Stimulated activated CD8-positive, alpha-beta memory T cell treated with anti-CD3 and anti-CD28 coated beads, Interleukin-12 subunit alpha, Interleukin-12 subunit beta, amount 100 ng/mL, for 24 hours (primary cell): ENCODE data around the gene LCN1.
"Not testable (repeated sequence)": the region's sequence is repeated elsewhere in the genome, so short reads cannot be mapped to it uniquely, and the experiment has no call there.

Experiments used
- DNase-seq: peaks from one replicate; pipeline ENCODE4 v3.0.0-alpha.2; 2020; ENCODE audit errors: extremely low read depth

LCN1 gene

DNA sequence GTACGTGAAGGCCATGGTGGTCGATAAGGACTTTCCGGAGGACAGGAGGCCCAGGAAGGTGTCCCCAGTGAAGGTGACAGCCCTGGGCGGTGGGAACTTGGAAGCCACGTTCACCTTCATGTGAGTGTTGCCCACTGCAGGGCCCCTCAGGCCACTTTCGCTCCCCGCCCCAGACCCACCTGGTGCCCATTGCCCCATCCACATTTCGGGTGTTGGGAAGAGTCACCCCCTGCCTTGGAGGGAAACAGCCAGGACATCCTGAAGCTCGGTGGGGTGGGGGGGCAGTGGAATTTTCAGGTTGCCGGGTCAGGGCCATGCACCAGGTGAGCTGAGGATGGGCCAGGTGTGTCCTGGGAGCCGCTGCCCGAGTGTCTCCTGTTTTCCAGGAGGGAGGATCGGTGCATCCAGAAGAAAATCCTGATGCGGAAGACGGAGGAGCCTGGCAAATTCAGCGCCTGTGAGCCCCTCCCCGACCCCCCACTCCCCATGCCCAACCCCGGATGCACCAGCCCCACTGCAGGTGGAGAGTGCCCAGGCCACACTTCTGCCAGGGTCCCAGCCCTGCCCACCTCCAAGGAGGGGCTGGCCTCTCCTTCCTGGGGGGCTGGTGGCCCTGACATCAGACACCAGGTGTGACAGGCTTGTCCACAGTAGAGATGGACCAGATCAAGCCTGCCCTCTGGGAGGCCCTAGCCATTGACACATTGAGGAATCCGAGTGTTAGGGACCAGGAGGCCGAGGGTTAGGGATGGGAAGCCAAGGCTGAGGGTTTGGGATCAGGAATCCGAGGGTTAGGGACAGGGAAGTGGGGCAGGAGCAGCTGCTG is 25.8 kb downstream of the LCN1 start:
- not testable (repeated sequence) for DNase-seq

DNA sequence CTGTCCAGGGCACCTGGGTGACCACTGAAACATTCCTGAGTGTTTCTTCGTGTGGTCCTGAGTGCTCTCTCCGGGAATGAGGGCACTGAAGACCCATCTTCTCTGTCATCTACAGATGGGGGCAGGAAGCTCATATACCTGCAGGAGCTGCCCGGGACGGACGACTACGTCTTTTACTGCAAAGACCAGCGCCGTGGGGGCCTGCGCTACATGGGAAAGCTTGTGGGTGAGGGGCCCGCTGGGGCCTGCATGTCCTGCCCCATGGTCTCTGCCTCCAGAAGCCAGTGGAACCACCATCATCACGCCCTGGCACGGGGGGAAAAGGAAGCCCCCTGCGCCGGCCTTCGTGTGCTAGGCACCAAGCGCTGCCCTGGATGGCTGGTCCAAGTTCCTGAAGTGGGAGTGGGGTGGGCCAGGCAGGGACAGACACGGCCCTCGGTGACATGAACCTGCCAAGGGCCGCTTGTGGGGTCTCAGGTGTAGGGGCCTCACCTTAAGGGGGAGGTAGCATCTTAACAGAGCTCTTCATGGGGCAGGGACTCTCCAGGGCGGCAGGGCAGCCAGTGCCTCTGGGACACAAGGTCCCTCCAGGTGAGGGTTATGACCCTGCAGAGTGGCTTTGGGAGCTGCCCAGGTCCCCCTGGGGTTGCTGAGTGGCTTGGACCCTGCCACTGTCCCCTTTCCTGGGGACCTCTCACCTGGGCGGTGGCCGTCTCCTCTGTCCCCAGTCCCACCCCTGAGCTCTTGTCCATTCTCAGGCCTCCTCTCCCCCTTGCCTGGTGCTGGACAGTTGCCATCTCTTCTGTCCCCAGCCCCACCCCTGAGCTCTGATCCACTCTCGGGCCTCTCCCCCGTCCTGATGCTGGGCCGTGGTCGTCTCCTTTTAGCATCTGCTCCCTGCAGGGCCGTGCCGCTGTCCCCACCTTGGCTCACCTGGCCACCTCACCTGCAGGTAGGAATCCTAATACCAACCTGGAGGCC is 26.8 kb downstream of the LCN1 start:
- no peak for DNase-seq

DNA sequence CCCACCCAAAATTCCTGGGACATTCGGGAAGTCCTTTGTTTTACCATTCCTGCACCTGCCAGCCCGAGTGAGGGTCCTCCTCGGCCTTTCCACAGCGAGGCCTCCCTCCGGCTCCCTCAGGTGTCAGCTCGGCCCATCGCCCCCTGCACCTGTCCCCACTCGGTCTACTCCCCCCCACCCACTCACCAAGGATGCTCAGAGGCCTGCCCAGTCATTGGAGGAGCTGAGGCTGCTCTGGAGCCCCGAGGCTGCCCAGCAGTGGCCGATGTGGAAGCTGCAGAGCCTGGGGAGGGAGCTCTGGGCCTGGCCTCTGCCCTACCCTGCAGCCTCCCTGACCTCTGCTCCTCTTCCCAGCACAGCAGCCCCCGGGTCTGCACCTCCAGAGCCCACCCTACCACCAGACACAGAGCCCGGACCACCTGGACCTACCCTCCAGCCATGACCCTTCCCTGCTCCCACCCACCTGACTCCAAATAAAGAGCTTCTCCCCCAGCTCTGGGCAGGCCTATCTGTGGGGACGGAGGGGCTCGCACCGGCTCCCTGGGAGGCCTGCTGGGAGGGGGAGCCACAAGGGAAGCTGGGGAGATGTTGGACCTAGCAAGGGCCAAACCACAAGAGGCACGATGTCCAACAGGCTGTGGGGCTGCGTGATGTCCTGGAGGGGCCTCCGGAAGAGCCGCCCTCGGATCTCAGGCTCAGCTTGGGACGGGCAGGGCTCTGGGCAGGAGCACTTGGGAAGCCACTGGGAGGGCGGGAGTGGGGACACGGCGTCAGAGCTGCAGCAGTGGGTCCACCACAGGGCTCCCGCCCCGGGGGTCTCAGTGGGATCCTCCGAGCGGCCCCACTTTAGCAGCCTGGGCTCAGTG is 28.5 kb downstream of the LCN1 start:
- DNase-seq = not testable (repeated sequence)

DNA sequence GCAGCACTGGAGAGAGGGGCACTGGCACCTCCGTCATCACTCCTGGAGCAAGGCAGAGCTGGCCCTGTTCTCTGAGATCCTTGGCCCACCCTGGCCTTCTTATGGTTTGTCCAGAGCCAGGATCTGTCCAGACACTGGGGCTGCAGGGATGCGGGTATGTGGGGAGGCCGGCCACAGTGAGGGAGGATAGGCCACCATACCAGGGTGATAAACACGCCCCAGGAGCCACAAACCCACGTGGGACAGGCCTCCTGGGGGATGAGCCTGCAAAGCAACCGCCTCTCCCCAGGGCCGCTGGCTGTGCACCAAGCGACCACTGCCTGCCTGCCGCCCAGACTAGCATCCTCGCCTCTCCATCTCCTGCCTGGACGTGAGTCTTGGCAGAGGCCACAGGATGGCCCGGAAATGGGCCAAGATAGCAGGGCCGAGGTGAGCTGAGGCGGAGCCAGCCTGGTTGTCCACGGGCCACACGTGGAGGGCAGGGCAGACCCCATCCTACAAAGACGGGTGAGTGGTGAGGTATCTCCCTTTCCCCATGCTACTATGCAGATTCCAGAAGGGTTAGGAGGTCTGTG is 29.2 kb downstream of the LCN1 start:
- DNase-seq = no peak

DNA sequence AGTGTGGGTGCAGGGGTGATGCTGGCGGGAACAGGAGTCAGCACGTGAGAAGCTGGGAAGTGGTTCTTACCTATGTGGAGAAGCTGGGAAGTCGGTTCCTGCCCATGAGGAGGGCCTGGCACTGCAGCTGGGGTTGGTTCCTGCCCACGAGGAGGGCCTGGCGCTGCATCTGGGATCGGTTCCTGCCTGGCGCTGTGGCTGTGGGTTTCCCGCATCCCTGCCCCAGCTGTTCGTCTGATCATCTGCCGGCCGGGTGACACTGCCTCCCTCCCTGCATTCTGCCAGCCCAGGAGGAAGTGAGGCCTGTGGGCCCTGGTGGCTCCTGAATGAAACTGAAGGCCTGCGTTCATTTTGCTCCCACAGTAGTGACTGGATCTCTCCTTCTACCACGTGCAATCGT is 29.8 kb downstream of the LCN1 start:
- DNase-seq = no peak

DNA sequence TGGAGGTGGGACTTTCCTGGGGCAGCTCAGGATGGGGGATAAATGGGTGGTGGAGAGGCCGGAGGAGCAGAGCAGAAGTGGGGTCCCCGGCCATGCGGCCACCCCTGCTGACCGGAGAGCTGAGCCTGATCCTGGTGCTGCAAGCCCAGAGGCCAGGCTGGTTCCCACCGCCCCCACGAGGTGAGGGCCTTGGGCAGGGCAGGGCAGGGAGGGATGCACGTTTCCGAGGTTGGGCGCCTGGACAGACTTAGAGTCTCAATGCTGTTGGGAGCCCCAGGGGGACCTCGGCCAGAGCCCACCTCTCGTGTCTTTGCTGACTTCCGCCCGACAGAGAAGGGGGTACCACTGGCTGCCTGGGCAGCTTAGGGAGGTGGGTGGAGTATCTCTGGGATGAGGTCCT is 30.2 kb downstream of the LCN1 start:
- no peak for DNase-seq

DNA sequence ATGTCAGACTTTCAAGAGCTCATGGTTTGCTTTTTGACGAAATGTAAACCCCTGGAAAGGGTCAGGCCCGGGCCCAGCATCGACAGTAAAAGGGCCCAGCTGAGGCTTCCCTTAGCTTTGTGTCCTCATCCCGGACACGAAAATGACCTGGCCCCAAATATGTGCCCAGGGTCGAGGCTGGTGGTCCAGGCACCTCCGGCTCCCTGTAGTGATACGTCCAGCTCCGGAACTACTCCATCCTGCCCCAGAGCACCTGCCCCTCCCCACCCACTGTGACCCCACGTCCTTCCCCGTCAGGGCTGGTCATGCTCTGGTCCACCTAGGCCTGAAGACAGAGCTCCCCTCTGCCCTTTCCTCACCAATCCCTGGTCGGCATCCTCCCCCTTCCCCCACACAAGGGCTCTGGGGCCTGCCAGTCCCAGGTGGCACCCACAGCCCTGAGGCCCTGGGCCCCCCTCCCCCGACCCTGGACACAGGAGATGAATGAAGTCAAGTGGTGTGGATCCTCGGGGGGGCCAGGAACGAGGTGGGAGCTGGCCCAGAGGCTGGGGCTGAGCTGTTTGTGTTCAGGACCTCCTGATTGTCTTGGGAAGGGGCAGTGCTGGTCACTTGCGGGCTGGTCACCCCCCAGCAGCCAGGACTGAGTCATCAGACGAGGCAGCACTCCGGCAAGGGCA is 30.9 kb downstream of the LCN1 start:
- no peak for DNase-seq

DNA sequence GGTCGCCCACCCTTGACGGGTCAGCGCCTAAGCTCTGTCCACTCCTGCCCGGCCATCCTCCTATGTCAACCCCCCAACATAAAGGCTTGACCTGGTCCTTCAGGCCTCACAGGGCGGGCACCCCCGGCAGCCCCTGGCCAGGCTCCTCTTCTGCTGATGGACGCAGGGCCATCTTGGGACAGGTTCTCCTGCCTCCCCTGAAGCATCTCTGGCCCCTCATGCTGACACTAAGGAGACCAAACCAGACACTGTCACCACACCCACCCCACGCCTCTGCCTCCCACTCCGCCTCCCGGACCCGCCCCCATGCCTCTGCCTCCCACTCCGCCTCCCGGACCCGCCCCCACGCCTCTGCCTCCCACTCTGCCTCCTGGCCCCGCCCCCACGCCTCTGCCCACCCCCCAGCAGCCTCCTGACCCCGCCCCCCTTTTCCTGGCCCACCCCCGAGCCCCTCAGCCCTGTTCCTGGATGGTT is 31.5 kb downstream of the LCN1 start:
- no peak for DNase-seq

DNA sequence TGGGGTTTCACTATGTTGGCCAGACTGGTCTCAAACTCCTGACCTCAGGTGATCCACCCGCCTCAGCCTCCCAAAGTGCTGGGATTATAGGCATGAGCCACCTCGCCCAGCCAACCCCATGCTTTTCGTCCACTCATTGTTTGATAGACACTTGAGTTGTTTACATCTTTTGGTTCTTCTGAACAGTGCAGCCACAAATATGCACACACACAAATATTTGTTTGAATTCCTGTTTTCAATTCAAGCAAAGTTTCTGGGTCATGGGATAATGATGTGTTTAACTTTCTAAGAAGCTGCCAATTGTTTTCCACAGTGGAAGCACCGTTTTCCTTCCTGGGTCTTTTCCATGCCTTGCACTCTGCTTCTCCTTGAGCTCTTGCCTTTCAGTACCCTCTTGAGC is 33.5 kb downstream of the LCN1 start:
- no peak for DNase-seq

DNA sequence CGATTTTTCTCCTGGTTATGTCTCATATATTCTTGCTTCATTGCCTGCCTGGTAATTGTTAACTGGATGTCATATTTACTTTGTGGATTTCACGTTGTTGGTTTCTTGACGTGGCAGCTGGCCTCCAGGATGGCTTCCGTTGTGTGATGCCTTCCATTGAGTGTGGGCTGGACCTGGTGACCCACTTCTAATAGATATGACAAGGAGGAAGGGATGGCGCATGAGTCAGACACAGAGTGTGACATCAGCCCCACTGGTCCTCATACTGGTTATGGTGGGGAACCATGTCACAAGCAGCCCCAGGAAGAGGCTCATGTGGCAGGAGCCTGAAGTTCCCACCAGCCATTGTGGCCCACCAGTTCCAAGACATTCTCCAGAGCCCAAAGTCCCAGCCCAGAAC is 34.0 kb downstream of the LCN1 start:
- no peak for DNase-seq

DNA sequence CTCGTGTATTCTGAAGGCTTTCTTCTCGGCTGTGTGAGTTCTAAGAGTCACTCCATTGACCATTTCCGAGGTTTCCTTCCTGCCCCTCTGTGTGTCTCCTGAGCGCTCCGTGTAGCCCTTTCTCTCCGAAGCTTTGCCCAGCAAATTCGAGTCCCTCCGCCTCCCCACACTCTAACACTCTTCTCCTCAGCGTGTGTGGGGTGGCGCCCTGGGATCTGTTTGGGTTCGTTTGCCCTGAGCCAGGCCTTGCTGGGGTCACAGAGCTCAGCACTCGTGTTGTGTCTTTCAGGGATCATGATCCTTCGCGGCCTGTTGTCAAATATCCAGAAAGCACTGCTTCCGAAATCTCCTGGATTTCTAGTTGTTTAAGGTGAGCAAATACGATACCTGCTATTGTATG is 34.7 kb downstream of the LCN1 start:
- DNase-seq = no peak

DNA sequence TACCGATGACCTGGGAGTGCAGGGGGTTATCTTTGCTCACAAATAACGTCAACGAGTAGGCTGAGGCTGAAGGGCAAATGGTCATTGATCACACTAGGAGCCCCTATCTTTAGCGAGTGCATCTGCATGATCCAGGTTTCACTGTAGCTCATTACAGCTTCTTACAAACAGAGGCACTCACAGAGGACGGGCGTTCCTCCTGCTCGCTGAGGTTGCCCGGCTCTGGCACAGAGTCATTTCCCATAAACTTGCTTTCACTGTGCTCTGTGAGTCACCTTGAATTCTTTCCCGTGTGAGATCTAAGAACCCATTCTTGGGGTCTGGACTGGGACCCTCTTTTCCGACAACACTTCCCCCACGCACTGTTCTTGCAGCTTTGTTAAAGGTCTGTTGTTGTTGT is 38.4 kb downstream of the LCN1 start:
- no peak for DNase-seq

DNA sequence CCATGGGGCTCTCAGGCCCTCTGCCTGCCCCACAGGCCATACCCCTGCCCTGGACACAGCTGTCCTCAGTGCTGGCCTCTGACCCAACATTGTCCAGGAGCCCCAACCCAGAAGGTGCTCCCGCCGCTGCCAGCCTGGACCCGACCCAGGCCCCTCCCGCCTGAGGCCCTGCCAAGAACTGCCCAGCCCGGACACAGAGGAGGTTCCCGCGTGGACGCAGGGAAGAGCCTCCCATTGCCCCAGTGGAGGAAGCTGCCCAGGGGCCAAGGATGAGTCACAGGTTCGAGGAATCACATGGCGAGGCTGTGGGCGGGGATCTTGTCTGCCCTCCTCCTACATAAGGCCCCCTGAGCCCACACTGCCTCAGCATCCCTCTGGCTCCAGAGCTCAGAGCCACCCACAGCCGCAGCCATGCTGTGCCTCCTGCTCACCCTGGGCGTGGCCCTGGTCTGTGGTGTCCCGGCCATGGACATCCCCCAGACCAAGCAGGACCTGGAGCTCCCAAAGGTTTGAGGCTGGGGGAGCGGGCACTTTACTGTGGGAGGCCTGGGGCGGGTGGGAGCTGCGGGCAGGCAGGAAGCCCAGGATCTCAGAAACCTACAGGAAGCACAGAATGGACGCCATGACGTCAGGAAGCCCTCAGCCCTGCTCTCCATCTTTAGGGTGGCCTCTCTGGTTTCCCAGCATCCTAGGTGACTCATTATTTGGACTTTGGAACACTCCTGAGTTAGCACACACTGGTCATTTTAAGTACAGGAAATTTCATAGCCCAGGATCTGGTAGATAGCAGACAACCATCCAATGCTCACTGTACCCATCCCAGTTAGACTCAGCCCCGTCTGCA is 40.4 kb downstream of the LCN1 start, which contains the start of gene PAEP:
Gene PAEP (plus strand): TSS at position 366 of the 844 bp plus-strand sequence.
- no peak for DNase-seq

DNA sequence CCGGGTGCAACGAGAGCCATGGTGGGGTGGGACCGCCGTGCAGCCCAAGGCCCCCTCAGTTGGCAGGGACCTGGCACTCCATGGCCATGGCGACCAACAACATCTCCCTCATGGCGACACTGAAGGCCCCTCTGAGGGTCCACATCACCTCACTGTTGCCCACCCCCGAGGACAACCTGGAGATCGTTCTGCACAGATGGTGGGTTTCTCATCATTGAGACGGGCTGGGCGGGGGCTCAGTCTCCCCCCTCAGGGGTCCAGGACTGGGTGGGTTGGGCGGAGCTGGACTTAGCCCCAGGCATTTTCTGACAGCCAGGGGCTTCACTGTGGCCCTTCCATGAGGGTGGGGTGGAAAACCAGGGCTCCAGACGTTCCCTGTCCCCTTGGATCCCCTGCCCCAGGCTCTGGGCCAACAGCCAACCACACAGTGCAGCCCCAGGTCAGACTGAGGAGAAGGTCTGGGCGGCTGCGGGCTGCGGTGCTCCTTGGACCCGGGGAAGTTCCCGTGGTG is 41.0 kb downstream of the LCN1 start:
- no peak for DNase-seq

DNA sequence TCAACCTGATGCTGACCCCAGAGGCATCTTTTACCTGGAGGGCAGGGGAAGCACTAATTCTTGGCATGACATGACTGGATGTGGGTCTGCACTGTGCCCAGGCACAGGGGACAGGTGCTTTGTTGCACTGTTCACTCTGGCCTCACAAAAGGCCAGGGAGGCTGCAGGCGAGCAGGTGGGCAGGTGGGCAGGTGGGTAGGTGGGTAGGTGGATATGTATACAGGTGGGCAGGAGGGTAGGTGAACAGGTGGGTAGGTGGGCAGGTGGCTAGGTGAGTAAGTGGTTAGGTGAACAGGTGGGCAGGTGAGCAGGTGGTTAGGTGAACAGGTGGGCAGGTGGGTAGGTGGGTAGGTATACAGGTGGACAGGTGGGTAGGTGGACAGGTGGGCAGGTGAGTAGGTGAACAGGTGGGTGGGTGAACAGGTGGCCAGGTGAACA is 41.8 kb downstream of the LCN1 start:
- no peak for DNase-seq

DNA sequence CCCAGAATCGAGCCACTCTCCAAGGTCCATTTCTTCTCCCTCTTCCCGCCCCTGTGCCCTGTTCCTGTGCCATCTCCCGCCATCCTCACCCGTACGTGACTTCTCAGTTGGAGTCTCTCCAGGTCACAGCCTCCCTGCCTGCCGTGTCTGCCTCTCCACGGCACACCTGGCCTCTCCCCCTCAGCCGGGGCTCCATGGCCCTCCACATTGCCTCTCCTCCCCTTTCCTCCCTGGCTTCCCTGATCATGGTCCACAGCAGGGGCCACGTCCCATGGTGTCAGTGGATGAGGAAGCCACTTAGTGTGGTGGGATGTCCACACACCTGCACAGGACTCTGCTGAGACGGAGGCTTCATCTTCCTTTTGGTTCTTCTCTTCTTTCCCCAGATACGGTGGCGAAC is 42.6 kb downstream of the LCN1 start:
- no peak for DNase-seq

DNA sequence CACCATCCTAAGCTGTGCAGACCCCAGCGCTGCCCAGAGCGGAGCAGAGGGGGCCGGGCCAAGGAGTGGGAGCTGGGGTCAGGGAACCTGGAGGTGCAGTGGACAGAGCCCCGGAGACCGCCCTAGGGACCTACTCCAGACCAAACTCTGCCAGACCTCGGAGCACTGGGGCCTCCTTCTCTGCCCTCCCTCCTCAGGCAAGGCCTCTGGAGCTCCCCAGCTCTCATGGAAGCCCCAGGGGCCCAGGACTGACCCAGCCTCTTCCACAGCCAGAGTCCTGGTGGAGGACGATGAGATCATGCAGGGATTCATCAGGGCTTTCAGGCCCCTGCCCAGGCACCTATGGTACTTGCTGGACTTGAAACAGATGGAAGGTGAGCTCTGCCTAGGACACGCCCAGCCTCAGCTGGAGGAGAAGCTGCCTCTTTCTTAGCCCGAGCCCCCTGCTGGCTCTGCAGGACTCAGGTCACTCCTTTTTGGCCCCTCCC is 43.9 kb downstream of the LCN1 start:
- no peak for DNase-seq

DNA sequence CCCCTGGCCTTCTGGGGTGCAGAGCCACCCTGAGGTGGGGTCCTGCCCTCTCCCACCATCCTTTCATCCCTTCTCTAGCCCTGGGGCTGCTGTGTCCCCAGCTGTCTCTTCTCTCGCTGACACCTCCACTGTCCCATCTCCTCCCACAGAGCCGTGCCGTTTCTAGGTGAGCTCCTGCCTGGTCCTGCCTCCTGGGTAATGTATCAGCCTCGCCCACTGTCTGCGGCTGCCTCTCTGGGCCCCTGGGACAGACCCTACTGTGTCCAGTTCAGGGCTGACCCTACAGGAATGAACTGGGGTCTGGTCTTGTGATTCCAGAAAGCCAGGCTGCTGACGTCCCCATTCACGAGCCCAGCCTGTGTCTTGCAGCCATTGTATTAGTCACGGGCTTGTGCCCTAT is 44.4 kb downstream of the LCN1 start:
- no peak for DNase-seq

DNA sequence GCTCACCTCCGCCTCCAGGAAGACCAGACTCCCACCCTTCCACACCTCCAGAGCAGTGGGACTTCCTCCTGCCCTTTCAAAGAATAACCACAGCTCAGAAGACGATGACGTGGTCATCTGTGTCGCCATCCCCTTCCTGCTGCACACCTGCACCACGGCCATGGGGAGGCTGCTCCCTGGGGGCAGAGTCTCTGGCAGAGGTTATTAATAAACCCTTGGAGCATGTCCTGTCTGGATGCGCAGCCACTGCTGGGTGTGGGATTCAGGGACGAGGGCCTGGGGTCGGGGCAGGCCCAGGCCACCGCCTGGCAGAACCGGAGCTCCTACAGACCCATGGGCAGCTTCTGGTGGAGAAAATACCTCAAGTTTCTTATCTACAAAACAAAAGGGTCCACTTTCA is 45.3 kb downstream of the LCN1 start:
- no peak for DNase-seq
